HG02588 (cell line): Measurements from ENCODE around the gene ELL2.

Experiments
- ATAC-seq: cut with Tn5 transposase; IDR thresholded peaks from one replicate; pipeline ENCODE4 v1.9.1; 2021; ENCODE audit warnings: mild to moderate bottlenecking, moderate library complexity; ENCODE audit not compliant: unreplicated experiment

ELL2 gene

GRCh38 chr5:95961617-95962474 is at the start of gene ELL2:
ELL2 (minus strand) TSS chr5:95961851; CDS start chr5:95961721, 130 bp downstream.
- ATAC-seq, result peak; percentile 90

GRCh38 chr5:96008987-96009647 is 47.5 kb upstream of the ELL2 start:
- ATAC-seq, result no peak

DNA sequence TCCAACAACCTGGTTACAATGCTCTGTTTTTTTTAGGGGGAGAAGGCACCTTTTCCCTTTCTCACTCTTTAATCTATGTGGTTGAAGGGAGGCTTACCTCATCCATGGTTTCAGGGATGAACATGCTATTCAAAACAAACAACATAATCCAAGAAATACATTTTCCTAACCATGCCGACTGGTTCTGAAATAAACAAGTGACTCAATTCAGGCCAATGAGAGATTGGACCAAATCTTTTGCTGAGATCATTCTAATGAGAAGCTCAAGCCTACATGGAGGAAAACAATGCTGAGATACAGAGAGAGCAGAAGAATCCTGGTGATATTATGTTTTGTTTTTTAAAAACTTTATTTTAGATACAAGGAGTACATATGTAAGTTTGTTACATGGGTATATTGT is 46.8 kb upstream of the ELL2 start:
- no peak for ATAC-seq

DNA sequence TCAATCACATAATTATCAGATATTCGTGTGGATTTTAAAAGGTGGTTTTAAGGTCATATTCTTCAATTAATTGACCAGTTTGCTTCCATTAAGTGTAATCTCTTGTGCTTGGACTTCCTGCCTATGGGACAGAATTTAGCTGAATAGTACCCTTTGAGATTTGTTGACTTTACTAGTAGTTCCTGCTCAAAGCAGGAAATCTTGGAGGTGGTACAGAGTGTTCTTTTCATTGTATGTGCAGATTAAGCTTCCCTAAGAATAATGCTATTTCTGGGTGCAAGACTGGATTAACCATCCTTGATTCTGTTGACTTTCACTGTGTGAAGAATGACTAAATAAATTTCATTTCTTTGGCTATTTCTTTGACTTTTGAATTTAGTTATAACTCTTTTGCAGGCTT is 45.4 kb upstream of the ELL2 start:
- no peak for ATAC-seq

DNA sequence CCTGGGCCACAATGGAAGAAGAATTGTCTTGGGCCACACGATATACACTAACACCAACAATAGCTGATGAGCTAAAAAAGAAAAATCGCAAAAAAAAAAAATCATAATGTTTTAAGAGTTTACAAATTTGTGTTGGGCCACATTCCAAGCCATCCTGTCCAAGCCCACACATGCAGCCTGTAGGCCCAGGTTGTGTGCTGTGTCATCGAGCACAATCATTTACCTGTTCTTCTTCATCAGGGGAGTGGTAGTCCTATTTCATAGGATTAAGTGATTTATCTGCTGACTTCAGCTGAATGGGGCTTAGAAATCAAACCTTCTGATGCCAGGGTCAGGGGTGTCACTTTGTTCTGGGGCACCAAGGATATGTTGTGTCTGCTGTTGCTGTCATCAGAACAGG is 44.6 kb upstream of the ELL2 start:
- no peak for ATAC-seq

- ATAC-seq, result no peak
Measured at GRCh38 chr5:96004754-96005153, 43.1 kb upstream of the ELL2 start.

DNA sequence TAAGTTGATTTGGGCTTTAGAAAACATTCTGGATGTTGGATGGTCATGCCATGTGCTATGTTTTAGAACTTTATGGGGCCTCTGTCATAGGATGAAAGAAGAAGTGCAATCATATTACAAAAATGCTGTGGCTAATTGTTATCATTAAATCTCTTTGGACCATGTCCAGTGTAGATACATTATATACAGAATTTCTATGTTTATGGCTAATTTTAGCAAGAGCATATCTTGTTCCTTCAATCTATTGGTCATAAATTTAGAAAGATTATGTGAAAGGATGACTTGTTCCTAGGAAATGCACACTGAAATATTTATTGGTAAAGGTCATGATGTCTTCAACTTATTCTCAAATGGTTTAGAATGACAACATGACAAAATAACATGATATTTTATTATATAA is 42.4 kb upstream of the ELL2 start:
- no peak for ATAC-seq

- ATAC-seq, result no peak
Measured at GRCh38 chr5:96001262-96001661, 39.6 kb upstream of the ELL2 start.

GRCh38 chr5:96000308-96000707 is 38.7 kb upstream of the ELL2 start:
- no peak for ATAC-seq

DNA sequence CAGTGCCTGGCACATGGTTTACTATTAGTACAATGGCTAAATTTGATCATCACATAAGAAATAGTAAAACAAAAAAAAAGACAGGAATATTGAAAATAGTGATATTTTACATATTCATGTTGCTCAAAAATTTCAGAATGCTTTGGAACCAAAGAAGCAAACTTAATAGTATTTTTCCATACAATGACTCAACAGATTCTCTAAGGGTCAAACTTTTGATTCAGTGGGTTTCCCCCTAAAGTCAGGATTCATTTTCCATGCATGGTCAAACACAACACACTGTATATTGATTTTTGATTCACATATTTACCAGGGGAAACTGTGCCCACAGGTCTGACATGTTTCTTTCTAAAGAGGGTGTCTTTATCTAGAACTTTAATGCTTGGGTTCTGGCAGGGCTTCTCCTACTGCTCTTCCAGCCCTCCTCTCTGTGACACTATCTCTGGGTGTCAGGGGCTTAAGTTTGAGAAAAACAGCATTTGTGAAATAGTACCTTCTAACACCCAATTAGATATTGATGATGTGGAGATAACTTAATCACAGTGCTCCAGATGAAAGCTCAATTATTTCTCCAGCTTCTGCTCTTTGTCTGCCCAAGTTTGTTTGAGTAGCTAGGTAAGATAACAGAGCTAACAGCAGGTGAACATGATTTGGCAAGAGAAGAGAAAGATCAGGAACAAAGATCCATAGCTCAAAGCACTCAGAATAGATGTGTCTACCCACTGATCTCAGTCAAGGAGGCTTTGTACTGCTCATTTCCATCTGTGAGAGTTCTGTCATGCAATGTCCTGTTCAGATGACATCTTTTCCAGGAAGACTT is 35.5 kb upstream of the ELL2 start:
- no peak for ATAC-seq

GRCh38 chr5:95995962-95996489 is 34.4 kb upstream of the ELL2 start:
- no peak for ATAC-seq

DNA sequence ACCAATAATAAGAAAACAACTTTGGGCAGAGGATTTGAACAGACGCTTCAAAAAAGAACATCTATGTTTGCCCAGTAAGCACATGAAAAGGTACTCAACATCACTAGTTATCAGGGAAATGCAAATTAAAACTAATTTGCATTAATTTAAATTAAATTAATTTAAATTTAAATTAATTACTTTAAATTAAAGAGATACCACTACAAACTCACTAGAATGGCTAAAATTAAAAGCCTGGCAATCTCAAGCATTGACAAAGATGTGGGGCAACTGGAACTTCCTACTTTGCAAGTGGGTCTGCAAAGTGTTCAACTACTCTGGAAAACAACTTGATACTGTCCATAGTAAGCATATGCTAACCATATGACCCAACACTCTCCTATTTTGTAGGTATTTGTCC is 32.1 kb upstream of the ELL2 start:
- ATAC-seq, result no peak

DNA sequence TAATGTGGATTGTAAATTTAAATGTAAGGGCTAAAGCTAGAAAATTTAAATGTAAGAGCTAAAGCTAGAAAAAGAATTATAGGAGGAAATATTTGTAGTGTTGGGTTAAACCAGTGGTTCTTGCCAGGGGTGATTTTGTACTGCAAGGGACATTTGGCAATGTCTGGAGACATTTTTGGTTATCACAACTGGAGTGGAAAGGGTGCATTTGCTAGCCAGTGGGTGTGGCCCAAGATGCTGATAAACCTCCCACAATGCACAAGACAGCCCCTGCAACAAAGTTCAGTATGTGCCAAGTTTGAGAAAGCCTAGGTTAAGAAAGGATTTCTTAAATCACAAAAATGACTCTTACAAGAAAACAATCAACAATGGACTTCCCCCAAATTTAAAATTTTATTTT is 31.6 kb upstream of the ELL2 start:
- no peak for ATAC-seq

DNA sequence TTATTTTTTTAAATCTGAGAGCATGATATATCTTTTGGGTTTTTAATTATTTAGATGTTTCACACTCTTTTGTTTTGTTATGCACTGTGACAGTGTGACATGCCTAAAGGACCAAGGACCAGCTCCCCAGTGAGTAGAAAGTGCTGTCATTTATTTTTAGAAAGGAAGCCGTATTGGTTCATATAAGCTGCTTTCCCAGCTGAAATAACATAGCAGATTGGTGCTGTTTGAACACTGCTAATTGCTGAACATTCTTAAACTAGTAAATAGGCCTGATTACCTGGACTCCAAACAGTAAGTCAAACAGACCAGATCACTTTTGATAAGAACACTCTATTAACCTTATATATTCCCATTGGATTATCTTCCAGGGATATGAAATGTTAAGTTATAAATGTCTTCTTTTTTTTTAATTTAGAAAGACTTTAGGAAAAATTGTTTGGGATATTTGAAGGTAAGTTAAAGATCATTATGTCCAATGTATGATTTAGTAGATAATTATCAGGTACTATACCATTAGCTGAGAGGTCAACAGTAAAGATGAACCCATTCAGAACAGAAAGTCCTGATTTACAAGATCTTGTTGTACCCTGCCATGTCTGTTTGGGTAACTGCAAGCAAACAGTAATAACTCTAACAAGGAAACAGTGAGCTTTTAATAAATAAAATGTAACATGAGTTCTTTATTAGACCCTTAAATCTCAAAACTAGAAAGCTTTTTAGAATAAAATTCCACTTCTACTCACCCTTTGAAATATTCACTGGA is 27.8 kb upstream of the ELL2 start:
- no peak for ATAC-seq

DNA sequence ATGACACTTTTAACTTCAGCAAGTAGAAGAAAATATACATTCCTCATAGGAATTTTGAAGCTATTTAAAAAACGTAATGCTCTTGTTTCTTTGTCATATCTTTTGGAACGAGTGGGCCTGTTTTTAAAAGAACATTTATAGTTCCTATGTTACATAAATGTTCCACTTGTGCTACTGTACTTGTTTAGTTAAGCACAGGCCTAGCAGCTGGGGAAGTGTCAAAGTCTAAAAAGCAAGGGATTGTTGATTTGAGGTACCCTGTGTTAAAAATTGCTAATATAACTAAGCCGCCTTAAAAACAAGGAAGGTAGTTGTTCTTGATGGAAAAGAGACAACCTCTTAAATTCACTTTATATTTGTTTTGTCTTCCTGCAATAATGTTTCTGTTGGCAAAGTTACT is 27.2 kb upstream of the ELL2 start:
- ATAC-seq, result no peak

GRCh38 chr5:95988094-95988493 is 26.4 kb upstream of the ELL2 start:
- no peak for ATAC-seq

- no peak for ATAC-seq
Measured at GRCh38 chr5:95986937-95987520, 25.4 kb upstream of the ELL2 start.

DNA sequence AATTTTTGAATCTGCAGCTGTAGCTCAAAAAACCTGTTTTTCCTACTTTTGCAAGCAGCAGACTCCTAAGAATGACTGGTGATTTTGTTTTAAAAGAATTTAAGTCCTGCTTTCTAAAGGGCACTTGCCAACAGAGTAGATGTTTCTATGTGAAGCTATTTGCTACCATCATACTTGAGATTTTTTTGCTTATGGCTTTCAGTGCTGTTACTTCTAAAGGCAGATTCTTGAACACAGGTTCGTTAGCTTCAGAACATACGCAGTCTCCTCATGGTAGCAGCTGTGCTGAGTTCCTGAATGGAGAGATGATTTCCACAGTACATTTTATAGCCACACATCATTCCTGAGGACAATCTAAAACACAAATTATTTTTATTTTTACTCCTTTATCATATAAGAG is 24.4 kb upstream of the ELL2 start:
- ATAC-seq, result no peak

DNA sequence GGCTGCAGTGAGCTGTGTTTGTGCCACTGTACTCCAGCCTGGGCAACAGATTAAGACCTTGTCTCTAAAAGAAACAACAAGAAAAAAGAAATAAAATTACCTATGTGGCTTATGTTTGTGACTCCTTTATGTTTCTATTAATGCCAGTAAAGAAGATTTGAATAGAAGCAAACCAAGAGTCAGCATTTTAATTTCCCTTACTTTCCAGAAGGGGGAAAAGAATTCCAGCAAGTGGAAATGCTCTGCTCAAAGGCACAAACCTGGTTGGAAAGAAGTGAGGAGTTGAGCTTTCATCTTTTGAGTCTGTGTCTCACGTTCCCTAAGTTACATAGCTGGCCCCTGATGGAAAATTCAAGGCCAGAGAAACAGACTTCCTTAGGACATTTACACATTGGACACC is 23.6 kb upstream of the ELL2 start:
- no peak for ATAC-seq

- no peak for ATAC-seq
Measured at GRCh38 chr5:95984287-95984938, 22.8 kb upstream of the ELL2 start.
